HUES48 (cell line): ENCODE measurements around the gene MEIKIN.

Experiments used
- H3K27ac ChIP-seq: one replicate; pipeline ENCODE4 v1.7.0; 2013; ENCODE audit warnings: low read depth, low read length, inconsistent platforms
- H3K27me3 ChIP-seq: 2 replicates; pipeline ENCODE4 v1.6.1; 2013; ENCODE audit warnings: mild to moderate bottlenecking, low read length; ENCODE audit not compliant: control insufficient read depth, insufficient read depth
- H3K36me3 ChIP-seq: 2 replicates; pipeline ENCODE4 v1.6.1; 2013; ENCODE audit warnings: low read length; ENCODE audit not compliant: control insufficient read depth, insufficient read depth
- H3K4me1 ChIP-seq: 2 replicates; pipeline ENCODE4 v1.6.1; 2013; ENCODE audit warnings: mild to moderate bottlenecking, low read length; ENCODE audit not compliant: control insufficient read depth, insufficient read depth
- H3K4me3 ChIP-seq: 2 replicates; pipeline ENCODE4 v1.5.1; 2013; ENCODE audit warnings: mild to moderate bottlenecking, low read depth, low read length
- H3K9ac ChIP-seq: 2 replicates; pipeline ENCODE4 v1.6.1; 2013; ENCODE audit warnings: mild to moderate bottlenecking, low read depth, low read length, moderate library complexity
- H3K9me3 ChIP-seq: 2 replicates; pipeline ENCODE4 v1.6.1; 2013; ENCODE audit warnings: low read length; ENCODE audit not compliant: control insufficient read depth, insufficient read depth

Gene MEIKIN

GRCh38 chr5:131984956-131985665 is 39.6 kb upstream of the MEIKIN start:
- Histone ChIP-seq H3K4me3 (no peak overlapping the region), H3K27me3 (no peaks in the 10 kb centered on the region), H3K4me1 (no peaks in the 10 kb centered on the region), H3K9ac (no peak overlapping the region), H3K36me3 (no peaks in the 10 kb centered on the region), H3K9me3 (no peaks in the 10 kb centered on the region), H3K27ac (no peak overlapping the region)

- H3K36me3 ChIP-seq = no peaks in the 10 kb centered on the region
- H3K27ac ChIP-seq = no peak overlapping the region
- no peaks in the 10 kb centered on the region for H3K9me3 ChIP-seq
- H3K4me3 ChIP-seq = no peak overlapping the region
- H3K27me3 ChIP-seq = no peaks in the 10 kb centered on the region
- H3K9ac ChIP-seq = no peak overlapping the region
- H3K4me1 ChIP-seq = no peaks in the 10 kb centered on the region
Observed at GRCh38 chr5:131983244-131983771, 37.8 kb upstream of the MEIKIN start.

- H3K4me1 ChIP-seq = no peaks in the 10 kb centered on the region
- no peaks in the 10 kb centered on the region for H3K36me3 ChIP-seq
- no peaks in the 10 kb centered on the region for H3K9me3 ChIP-seq
- no peak overlapping the region for H3K9ac ChIP-seq
- H3K4me3 ChIP-seq = no peak overlapping the region
- H3K27ac ChIP-seq = no peak overlapping the region
- no peaks in the 10 kb centered on the region for H3K27me3 ChIP-seq
Observed at GRCh38 chr5:131981516-131981915, 36.1 kb upstream of the MEIKIN start.

GRCh38 chr5:131980696-131981095 is 35.2 kb upstream of the MEIKIN start:
- Histone ChIP-seq H3K27ac (no peak overlapping the region), H3K36me3 (no peaks in the 10 kb centered on the region), H3K9ac (no peak overlapping the region), H3K4me3 (no peak overlapping the region), H3K27me3 (no peaks in the 10 kb centered on the region), H3K9me3 (no peaks in the 10 kb centered on the region), H3K4me1 (no peaks in the 10 kb centered on the region)

GRCh38 chr5:131979816-131980215 is 34.4 kb upstream of the MEIKIN start:
- H3K27ac ChIP-seq = no peak overlapping the region
- no peak overlapping the region for H3K9ac ChIP-seq
- H3K4me1 ChIP-seq = peaks cover 8% of the 10 kb centered on the region; the same call in 1 of the 2 replicates
- no peak overlapping the region for H3K4me3 ChIP-seq
- H3K9me3 ChIP-seq = no peaks in the 10 kb centered on the region
- H3K27me3 ChIP-seq = no peaks in the 10 kb centered on the region
- no peaks in the 10 kb centered on the region for H3K36me3 ChIP-seq

GRCh38 chr5:131977212-131977604 is 31.7 kb upstream of the MEIKIN start:
- no peaks in the 10 kb centered on the region for H3K36me3 ChIP-seq
- no peak overlapping the region for H3K4me3 ChIP-seq
- H3K9me3 ChIP-seq = no peaks in the 10 kb centered on the region
- H3K27me3 ChIP-seq = no peaks in the 10 kb centered on the region
- no peak overlapping the region for H3K9ac ChIP-seq
- H3K27ac ChIP-seq = no peak overlapping the region
- H3K4me1 ChIP-seq = peaks cover 11% of the 10 kb centered on the region; the same call in 1 of the 2 replicates

- Histone ChIP-seq H3K36me3 (no peaks in the 10 kb centered on the region), H3K4me1 (peaks cover 11% of the 10 kb centered on the region; the same call in 1 of the 2 replicates), H3K4me3 (no peak overlapping the region), H3K27ac (no peak overlapping the region), H3K27me3 (no peaks in the 10 kb centered on the region), H3K9ac (no peak overlapping the region), H3K9me3 (no peaks in the 10 kb centered on the region)
Observed at GRCh38 chr5:131976414-131977211, 31.1 kb upstream of the MEIKIN start.

- no peak overlapping the region for H3K9ac ChIP-seq
- peaks cover 11% of the 10 kb centered on the region; the same call in 1 of the 2 replicates for H3K4me1 ChIP-seq
- H3K9me3 ChIP-seq = no peaks in the 10 kb centered on the region
- no peaks in the 10 kb centered on the region for H3K36me3 ChIP-seq
- no peaks in the 10 kb centered on the region for H3K27me3 ChIP-seq
- H3K4me3 ChIP-seq = no peak overlapping the region
- no peak overlapping the region for H3K27ac ChIP-seq
Observed at GRCh38 chr5:131974956-131975726, 29.7 kb upstream of the MEIKIN start.

GRCh38 chr5:131974622-131974955 is 29.1 kb upstream of the MEIKIN start:
- H3K36me3 ChIP-seq = no peaks in the 10 kb centered on the region
- H3K9me3 ChIP-seq = no peaks in the 10 kb centered on the region
- H3K9ac ChIP-seq = no peak overlapping the region
- H3K4me1 ChIP-seq = peaks cover 11% of the 10 kb centered on the region; the same call in 1 of the 2 replicates
- no peaks in the 10 kb centered on the region for H3K27me3 ChIP-seq
- H3K27ac ChIP-seq = no peak overlapping the region
- no peak overlapping the region for H3K4me3 ChIP-seq

- peaks cover 11% of the 10 kb centered on the region; the same call in 1 of the 2 replicates for H3K4me1 ChIP-seq
- H3K4me3 ChIP-seq = no peak overlapping the region
- H3K27ac ChIP-seq = no peak overlapping the region
- H3K9me3 ChIP-seq = no peaks in the 10 kb centered on the region
- H3K36me3 ChIP-seq = no peaks in the 10 kb centered on the region
- no peaks in the 10 kb centered on the region for H3K27me3 ChIP-seq
- H3K9ac ChIP-seq = no peak overlapping the region
Observed at GRCh38 chr5:131974016-131974415, 28.6 kb upstream of the MEIKIN start.
